GM10266 (cell line): ENCODE data around the gene RASAL2.

Experiments
- DNase-seq: peaks from one replicate; pipeline ENCODE4 v3.0.0; 2012; ENCODE audit errors: extremely low spot score
- TF ChIP-seq, protein P1 (sequence below): IDR thresholded peaks from 2 replicates; pipeline ENCODE4 v1.5.1; 2012; ENCODE audit warnings: mild to moderate bottlenecking, low read depth; ENCODE audit not compliant: control insufficient read depth, insufficient read depth; ENCODE audit errors: missing control alignments

Gene RASAL2

DNA sequence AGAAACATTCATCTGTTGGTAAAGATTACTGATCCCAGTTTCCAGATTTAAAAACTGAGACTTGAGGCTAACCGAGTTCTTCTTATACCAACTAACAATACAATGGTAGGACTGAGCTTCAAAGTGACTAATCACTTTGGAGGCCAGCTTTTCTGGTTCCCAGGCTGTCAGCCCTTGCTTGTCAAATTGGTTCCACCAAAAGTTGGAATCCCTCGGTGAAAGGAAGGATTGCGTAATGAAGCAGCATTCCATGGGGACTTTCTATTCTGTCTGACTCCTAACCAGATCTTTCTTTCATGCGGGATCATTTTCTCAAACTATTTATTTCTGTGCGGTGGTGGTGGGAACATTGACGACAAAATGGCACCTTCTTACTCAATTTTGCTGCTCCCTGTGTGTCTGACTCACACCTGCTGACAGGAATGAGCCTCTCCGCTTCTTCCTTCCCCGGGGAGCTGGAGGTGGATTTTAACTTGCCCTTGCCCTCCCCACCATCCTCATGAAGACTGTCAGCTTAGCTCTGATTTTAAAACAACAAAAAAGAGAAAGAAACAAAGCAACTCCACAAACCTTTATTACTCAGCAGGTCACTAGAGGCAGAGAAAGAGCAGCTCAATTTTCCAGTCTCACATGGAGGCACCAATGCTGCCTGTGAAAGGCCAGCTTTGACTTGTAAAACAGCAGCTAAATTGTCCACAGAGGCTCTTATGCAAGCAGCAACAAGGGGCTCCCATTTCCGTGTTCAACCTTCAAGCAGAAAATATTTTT is 32.9 kb upstream of the RASAL2 start:
- DNase-seq = no peak
- TF ChIP-seq, protein P1, sequence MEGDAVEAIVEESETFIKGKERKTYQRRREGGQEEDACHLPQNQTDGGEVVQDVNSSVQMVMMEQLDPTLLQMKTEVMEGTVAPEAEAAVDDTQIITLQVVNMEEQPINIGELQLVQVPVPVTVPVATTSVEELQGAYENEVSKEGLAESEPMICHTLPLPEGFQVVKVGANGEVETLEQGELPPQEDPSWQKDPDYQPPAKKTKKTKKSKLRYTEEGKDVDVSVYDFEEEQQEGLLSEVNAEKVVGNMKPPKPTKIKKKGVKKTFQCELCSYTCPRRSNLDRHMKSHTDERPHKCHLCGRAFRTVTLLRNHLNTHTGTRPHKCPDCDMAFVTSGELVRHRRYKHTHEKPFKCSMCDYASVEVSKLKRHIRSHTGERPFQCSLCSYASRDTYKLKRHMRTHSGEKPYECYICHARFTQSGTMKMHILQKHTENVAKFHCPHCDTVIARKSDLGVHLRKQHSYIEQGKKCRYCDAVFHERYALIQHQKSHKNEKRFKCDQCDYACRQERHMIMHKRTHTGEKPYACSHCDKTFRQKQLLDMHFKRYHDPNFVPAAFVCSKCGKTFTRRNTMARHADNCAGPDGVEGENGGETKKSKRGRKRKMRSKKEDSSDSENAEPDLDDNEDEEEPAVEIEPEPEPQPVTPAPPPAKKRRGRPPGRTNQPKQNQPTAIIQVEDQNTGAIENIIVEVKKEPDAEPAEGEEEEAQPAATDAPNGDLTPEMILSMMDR = no peak

DNA sequence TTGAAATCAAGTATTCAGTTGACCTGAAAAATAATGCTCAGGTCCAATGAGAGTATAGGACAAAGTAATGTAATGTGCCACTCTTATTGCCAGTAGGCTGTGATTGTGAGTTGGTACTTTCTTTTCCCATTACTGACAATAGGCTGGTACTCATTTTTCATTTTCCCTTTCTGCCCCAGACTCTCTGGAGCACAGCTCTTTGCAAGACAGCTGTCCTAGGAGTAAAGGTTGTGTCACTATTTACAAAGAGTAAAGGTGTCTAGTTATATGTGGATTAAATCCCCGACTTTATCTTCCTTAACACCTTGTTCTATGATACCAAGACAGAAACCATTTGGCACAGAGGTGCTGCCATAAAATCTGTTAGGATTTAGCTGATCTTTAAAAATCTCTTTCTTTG is 32.3 kb upstream of the RASAL2 start:
- TF ChIP-seq, protein P1 = no peak
- DNase-seq = no peak

DNA sequence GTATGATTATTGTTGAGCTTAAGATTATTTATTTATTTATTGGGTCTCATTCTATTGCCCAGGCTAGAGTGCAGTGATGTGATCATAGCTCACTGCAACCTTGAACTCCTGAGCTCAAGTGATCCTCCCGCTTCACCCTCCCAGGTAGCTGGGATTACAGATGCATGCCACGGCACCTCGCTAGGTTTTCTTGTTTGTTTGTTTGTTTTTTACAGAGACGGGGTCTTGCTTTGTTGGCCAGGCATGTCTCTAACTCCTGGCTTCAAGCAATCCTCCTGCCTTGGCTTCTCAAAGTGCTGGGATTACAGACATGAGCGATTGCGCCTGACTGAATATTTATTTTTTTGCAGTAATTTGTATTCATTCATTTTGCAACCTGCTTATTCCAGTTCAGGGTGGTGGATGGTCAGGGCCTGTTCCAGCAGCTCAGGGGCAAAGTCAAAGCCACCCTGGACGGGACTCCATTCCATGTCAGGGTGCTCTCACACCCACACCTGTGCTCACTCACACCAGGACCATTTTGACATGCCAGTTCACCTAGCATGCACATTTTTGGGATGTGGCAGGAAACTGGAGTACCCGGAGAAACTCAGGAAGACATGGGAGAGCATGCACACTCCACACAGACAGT is 29.6 kb upstream of the RASAL2 start:
- DNase-seq = no peak
- TF ChIP-seq, protein P1 = no peak

DNA sequence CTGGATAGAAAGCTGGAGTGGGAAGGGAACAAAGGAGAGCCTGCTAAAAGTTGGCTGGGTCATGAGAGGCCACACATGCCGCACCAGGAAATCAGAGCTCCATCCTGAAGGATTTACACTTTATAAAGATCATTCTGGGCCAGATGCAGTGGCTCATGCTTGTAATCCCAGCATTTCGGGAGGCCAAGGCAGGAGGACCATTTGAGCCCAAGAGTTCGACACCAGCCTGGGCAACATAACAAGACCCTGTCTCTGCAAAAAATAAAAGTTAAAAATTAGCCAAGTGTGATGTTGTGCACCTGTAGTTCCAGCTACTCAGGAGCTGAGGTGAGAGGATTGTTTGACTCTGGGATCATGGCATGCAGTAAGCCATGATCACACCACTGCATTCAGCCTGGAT is 28.7 kb upstream of the RASAL2 start:
- DNase-seq = no peak
- TF ChIP-seq, protein P1 = no peak

DNA sequence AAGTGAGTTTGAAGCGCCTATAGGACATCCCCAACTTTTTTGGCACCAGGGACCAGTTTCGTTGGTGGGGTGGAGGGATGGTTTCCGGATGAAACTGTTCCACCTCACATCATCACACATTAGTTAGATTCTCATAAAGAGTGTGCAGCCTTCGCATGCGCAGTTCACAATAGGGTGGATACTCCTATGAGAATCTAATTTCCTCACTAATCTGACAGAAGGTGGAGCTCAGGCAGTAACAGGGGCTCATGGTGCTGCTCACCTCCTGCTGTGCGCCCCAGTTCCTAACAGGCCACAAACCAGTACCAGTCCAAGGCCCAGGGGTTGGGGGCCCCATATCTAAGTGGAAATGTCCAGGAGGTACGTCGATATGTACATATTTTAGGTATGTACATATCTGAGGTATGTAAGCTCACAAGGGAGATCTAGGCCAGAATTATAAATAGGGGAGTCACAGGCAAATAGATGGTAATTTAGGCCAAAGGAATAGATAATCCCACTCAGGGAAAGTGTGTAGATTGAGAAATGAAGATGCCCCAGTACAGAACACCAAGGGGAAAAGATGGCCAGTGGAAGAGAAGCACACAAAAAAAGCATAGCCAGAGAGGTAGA is 27.5 kb upstream of the RASAL2 start:
- no peak for DNase-seq
- TF ChIP-seq, protein P1 = no peak

DNA sequence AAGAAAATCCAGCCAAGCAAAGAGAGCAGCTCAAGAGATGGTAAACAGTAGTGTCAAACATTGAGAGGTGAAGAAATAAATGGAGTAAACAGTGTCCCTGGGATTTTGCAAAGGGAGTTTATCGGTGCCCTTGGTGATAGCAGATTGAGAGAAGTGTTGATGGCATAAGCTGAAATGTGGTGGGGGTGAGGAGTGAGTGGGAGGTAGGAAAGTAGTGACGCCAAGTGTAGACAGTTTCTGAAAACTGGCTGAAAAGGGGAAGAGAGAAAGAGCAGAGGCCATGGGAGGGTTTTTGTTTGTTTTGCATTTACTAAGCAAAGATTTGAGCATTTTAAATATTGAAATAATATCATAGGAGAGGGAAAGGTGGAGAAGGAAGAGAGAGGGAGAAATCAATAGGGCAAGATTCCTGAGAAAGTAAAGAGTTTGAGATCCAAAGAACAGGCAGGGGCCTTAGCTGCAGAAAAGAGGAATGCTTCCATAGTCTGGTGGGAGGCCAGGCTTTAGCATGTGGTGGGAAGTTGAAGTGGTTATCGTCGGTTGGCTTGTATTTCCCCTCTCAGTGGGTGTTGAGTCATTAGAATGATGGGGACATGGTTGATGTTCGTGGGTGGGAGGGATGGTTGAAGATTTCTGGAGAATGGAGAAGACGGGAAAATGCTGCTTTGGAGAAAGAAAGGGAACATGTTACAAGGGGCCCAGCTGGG is 26.8 kb upstream of the RASAL2 start:
- TF ChIP-seq, protein P1 = no peak
- peak; percentile 58 for DNase-seq

DNA sequence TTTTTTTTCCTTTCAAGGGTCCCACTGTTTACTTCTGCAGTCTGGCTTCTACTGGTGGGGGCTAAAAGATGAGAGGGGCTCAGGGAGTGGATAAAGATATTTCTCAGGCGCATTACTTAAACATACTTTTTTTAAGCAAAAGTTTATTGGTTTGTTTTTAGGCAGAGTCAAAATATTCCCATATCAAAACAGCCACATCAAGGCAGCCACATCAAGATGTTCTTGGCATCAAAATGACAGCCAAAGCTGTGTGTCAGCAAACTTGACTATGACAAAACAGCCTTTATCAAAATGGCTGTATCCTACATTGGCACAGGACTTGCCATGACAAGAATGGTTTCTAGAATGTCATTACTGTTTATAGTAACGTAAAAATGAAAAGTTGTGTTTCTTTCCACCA is 22.1 kb upstream of the RASAL2 start:
- TF ChIP-seq, protein P1 = no peak
- DNase-seq = no peak
